GM10847 (cell line): ENCODE results near the gene STARD10.

Source experiments
- POLR2A ChIP-seq: IDR thresholded peaks from 2 replicates; pipeline ENCODE4 v1.6.1; 2011; ENCODE audit not compliant: insufficient read length; ENCODE audit errors: extremely low read depth

Gene STARD10

DNA sequence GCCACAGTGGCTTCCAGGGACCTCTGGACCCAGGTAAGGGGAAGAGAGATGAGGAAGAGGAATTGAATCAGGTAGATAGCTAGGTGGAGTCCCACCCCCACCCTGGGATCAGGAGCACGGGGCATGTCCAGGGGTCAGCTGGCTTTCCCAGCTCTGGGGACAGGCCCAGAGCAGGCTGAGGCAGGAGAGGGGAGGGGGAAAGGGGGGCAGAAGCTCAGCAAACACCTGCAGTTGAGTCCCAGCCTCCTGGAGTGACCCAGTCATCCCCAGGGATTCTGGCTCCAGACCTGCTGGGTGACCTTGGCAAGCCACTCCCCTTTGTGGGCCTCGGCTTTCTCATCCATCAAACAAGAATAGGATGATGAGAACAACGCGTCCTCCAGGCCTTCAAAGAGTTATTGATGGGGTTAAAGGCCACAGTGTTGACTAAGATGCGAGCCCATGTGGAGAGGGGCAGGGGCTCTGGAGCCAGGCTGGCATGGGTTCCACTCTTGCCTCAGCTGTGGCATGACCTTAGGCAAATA, 16.0 kb downstream of the STARD10 start:
- TF ChIP-seq POLR2A = no peak

- TF ChIP-seq POLR2A = no peak
Observed at GRCh38 chr11:72776844-72777754, 16.7 kb downstream of the STARD10 start.

DNA sequence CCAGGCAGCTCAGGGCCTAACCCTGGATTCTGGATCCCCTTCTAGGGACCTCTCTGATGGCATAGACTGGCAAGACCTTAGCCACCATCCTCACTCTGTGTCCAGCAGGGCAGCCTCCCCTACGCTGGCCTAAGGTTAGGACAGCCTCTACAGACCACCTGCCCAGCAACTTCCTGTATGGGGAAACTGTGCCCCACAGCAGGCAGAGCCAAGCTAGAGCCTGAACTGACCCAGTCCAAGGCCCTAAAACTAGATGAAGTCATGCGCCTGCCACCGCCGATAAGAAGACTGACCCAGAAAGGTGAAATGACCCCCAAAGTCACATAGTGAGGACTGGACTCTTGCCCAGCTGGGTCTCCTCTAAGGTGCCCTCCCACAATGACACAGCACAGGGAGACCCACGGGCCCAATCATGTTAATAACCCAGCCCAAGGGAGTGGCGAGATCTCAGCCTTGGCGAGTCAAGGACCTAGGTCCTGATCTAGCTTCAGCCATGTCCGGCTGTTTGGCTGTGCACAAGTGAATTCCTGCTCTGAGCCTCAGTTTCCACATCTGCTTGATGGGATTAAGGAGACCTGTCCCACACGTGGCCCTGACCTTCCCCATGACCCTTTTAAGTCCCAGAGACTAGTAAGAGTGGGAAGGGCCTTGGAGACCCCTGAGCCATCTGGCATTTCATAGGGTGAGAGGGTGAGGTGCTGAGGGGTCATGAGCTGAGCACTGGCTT, 17.6 kb downstream of the STARD10 start:
- TF ChIP-seq POLR2A = no peak

GRCh38 chr11:72775288-72776110, 18.3 kb downstream of the STARD10 start:
- no peak for TF ChIP-seq POLR2A

GRCh38 chr11:72774499-72774898, 19.3 kb downstream of the STARD10 start:
- no peak for TF ChIP-seq POLR2A

GRCh38 chr11:72773696-72774095, 20.2 kb downstream of the STARD10 start:
- TF ChIP-seq POLR2A = no peak

GRCh38 chr11:72773291-72773690, 20.6 kb downstream of the STARD10 start:
- no peak for TF ChIP-seq POLR2A

GRCh38 chr11:72772059-72772458, 21.8 kb downstream of the STARD10 start:
- TF ChIP-seq POLR2A = no peak

DNA sequence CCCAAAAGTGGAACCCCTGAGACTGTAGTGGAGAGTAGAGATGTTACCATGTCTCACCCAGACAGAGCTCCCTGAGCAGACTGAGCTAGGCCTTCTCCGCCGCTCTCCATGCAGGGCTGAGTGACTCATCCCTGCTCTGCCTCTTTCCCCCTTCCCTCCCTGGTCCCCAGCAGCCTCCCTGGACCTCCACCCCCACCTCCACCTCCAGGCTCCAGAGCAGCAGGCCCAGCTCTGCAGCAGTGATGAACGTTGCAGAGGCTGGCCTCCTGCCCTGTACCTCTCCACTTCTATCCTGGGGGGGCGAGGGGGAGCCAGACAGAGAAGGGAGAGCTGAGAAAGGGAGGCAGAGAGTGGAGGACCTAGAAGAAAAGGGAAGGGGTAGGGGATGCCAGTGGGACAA, 22.3 kb downstream of the STARD10 start:
- TF ChIP-seq POLR2A = no peak

GRCh38 chr11:72770799-72771198, 23.0 kb downstream of the STARD10 start:
- TF ChIP-seq POLR2A = no peak

DNA sequence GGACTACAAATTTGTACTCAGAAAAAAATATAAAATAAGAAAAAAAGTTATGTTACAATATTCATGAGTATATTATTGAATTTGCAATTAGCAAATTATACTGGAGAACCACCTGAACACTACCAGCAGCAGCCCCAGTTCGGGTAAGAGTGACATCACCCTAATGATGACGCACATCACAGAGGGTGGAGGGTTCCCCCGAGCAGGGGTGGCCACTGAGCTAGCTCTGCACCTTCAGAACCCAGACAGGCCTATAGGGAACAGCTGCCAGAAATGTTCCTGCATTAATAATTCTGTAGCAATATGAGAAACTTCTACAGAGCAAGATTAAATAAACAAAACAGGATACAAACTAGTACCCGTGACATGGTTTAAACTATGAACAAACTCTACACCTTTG, 24.2 kb downstream of the STARD10 start:
- no peak for TF ChIP-seq POLR2A

GRCh38 chr11:72768581-72768980, 25.3 kb downstream of the STARD10 start:
- TF ChIP-seq POLR2A = no peak

- no peak for TF ChIP-seq POLR2A
Observed at GRCh38 chr11:72767203-72768062, 26.4 kb downstream of the STARD10 start.

- no peak for TF ChIP-seq POLR2A
Observed at GRCh38 chr11:72766152-72766902, 27.5 kb downstream of the STARD10 start.

DNA sequence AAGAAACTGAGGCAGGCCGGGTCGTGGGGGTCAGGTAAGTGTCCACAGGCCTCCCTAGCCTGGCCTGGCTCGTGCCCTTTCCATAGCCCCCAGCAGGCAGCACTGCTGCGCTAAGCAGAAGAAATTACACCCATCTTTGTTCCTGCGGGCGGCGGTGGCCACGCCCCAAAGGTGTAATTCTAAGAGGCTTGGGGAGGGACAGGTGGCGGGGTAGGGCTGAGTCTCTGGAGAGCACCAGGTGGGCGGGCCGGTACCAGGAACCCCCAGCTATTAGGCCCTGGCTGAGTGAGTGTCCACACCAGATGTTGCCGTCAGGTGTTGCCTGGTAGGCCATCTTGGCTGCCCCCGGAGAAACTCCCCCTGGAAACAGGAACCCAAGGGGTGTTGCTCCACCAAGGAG, 29.3 kb downstream of the STARD10 start:
- no peak for TF ChIP-seq POLR2A
